ENCODE results near the gene EIF4A2. TPM values are rescaled to one million over a fixed set of nuclear protein-coding genes. Genes with fewer than 3 reads are reported as not detected.

The EIF4A2 gene
- total RNA-seq, 1 donor from 2014 or later = 574 TPM

- Mint-ChIP-seq H3K4me3 (peak overlapping the region; percentile 98), H3K9me3 (no peaks in the 10 kb centered on the region), H3K27ac (peak overlapping the region; percentile 54), H3K4me1 (peaks cover 55% of the 10 kb centered on the region), H3K27me3 (no peaks in the 10 kb centered on the region), H3K36me3 (ENCODE audit: low read depth) (peaks cover 93% of the 10 kb centered on the region)
- no peak for DNase-seq
- CTCF ChIA-PET = no interaction called here
- no peak for TF ChIP-seq CTCF (IDR thresholded peaks at IDR 0.05)
- POLR2A ChIA-PET = interaction anchor here (0.6 to 3.1 kb wide), 5 partner anchors 15 to 306 kb away, joined by 3 to 10 read pairs (median 3); no protein-coding TSS in a partner anchor
- intact Hi-C loops (cut with micrococcal nuclease) = loop anchor here (10.0 kb wide), 1 partner anchor 533 kb away; no protein-coding TSS in a partner anchor
- ATAC-seq (ENCODE audit: low read depth) = no peak
These were observed 4.5 kb downstream of the EIF4A2 start for GRCh38 chr3:186787642-186788481.

GRCh38 chr3:186788482-186789370 is 5.3 kb downstream of the EIF4A2 start:
- H3K4me3 Mint-ChIP-seq = peak overlapping the region; percentile 41
- no peaks in the 10 kb centered on the region for H3K27me3 Mint-ChIP-seq
- H3K4me1 Mint-ChIP-seq = peaks cover 54% of the 10 kb centered on the region
- H3K9me3 Mint-ChIP-seq = no peaks in the 10 kb centered on the region
- POLR2A ChIA-PET = interaction anchor here (0.7 to 3.1 kb wide), 4 partner anchors 16 to 233 kb away, joined by 3 to 10 read pairs (median 3); no protein-coding TSS in a partner anchor
- H3K36me3 Mint-ChIP-seq (ENCODE audit: low read depth) = peaks cover 92% of the 10 kb centered on the region
- H3K27ac Mint-ChIP-seq = peak overlapping the region; percentile 73
- ATAC-seq (ENCODE audit: low read depth) (no peak), DNase-seq (no peak)
- TF ChIP-seq CTCF (IDR thresholded peaks at IDR 0.05) = no peak
- CTCF ChIA-PET = no interaction called here
- intact Hi-C loops (cut with micrococcal nuclease) = loop anchor here (10.0 kb wide), 1 partner anchor 534 kb away; no protein-coding TSS in a partner anchor

GRCh38 chr3:186789554-186790260 is 6.3 kb downstream of the EIF4A2 start:
- ChIA-PET POLR2A (interaction anchor here (0.7 to 3.1 kb wide), 10 partner anchors 11 to 174 kb away, joined by 3 to 10 read pairs (median 4); partner anchors contain the start of gene RFC4), CTCF (no interaction called here)
- no peak overlapping the region for H3K4me3 Mint-ChIP-seq
- H3K27ac Mint-ChIP-seq = peak overlapping the region; percentile 73
- peaks cover 47% of the 10 kb centered on the region for H3K4me1 Mint-ChIP-seq
- H3K27me3 Mint-ChIP-seq = no peaks in the 10 kb centered on the region
- DNase-seq (no peak), ATAC-seq (ENCODE audit: low read depth) (no peak)
- no peak for TF ChIP-seq CTCF (IDR thresholded peaks at IDR 0.05)
- intact Hi-C loops (cut with micrococcal nuclease) = loop anchor here (10.0 kb wide), 1 partner anchor 535 kb away; no protein-coding TSS in a partner anchor
- no peaks in the 10 kb centered on the region for H3K9me3 Mint-ChIP-seq
- H3K36me3 Mint-ChIP-seq (ENCODE audit: low read depth) = peaks cover 92% of the 10 kb centered on the region

GRCh38 chr3:186790261-186790981 is 7.0 kb downstream of the EIF4A2 start:
- ChIA-PET POLR2A (interaction anchor here (0.7 to 1.0 kb wide), 9 partner anchors 10 to 175 kb away, joined by 3 to 6 read pairs (median 3); partner anchors contain the start of gene RFC4), CTCF (no interaction called here)
- Mint-ChIP-seq H3K27me3 (no peaks in the 10 kb centered on the region), H3K36me3 (ENCODE audit: low read depth) (peaks cover 86% of the 10 kb centered on the region), H3K27ac (peak overlapping the region; percentile 56), H3K9me3 (no peaks in the 10 kb centered on the region), H3K4me3 (no peak overlapping the region), H3K4me1 (peaks cover 40% of the 10 kb centered on the region)
- intact Hi-C loops (cut with micrococcal nuclease) = no loop called here
- DNase-seq (no peak), ATAC-seq (ENCODE audit: low read depth) (no peak)
- no peak for TF ChIP-seq CTCF (IDR thresholded peaks at IDR 0.05)
